H1 (cell line): ENCODE data around the gene CRYBB1. TPM values are rescaled to one million over a fixed set of nuclear protein-coding genes. Genes with fewer than 3 reads are reported as not detected.

Experiments
- BACH1 ChIP-seq: IDR thresholded peaks from 2 replicates; pipeline ENCODE4 v1.6.1; 2012; ENCODE audit warnings: low read length, improper control_type of control experiment
- CEBPB ChIP-seq: IDR thresholded peaks from 2 replicates; pipeline ENCODE4 v1.6.1; 2012; ENCODE audit warnings: low read depth, low read length
- HDAC2 ChIP-seq, 2 experiments: fragments of 300-600 bp in 1 of 2; sonication (generic) in 1 of 2; IDR thresholded peaks; 2 replicates each; pipeline ENCODE4 v1.6.1; 2011 to 2012; ENCODE audit warnings: low read depth in 2 of 2, low read length in 2 of 2, mild to moderate bottlenecking in 2 of 2, moderate library complexity in 2 of 2, borderline replicate concordance in 1 of 2, inconsistent platforms in 1 of 2
- HDAC6 ChIP-seq: IDR thresholded peaks from one replicate; pipeline ENCODE4 v1.7.1; 2012; ENCODE audit warnings: low read depth, mild to moderate bottlenecking, inconsistent platforms, low read length, moderate library complexity
- JUND ChIP-seq: IDR thresholded peaks from 2 replicates; pipeline ENCODE4 v1.6.1; 2011; ENCODE audit warnings: mild to moderate bottlenecking, improper control_type of control experiment, low read length
- TAF7 ChIP-seq: optimal IDR thresholded peaks from 2 replicates; pipeline ENCODE3; 2011; ENCODE audit warnings: low read depth, mild to moderate bottlenecking, inconsistent platforms, low read length, moderate library complexity, borderline replicate concordance
- TCF12 ChIP-seq: IDR thresholded peaks from 2 replicates; pipeline ENCODE4 v1.6.1; 2011; ENCODE audit warnings: low read depth, mild to moderate bottlenecking, low read length
- polyA plus RNA-seq, 7 experiments: library from polyadenylated mRNA; depleted of rRNA in 3 of 7; stranded (reverse) in 5 of 7; unstranded in 2 of 7; fragments of >200 nt in 5 of 7; fragments of 200-250 nt in 2 of 7; gene quantifications; 1 replicate in 5 of 7; 2 replicates in 1 of 7; 4 replicates in 1 of 7; pipeline versions ENCODE4 v1.2.1 to v1.2.3, GENCODE V29; 2011 to 2013; ENCODE audit warnings: missing spikeins in 2 of 7, mixed read lengths in 2 of 7
- total RNA-seq: library from RNA; stranded (reverse); fragmentation: NEBNext Ultra II Directional; extraction: Animal tissue kit (Norgen Biotek cat#: 25700); gene quantifications from 2 replicates; pipeline ENCODE4 v1.2.1, GENCODE V29; 2021
- TF ChIP-seq, protein P1 (sequence below), 3 experiments: IDR thresholded peaks; 1 replicate in 2 of 3; 2 replicates in 1 of 3; pipeline versions ENCODE4 v1.5.1 to v1.6.1; 2011; ENCODE audit warnings: low read length in 3 of 3, mild to moderate bottlenecking in 3 of 3, inconsistent platforms in 2 of 3, low read depth in 1 of 3, moderate library complexity in 1 of 3; ENCODE audit not compliant: insufficient read depth in 1 of 3; ENCODE audit errors: control extremely low read depth in 1 of 3
- TF ChIP-seq, protein P2 (sequence below): IDR thresholded peaks from 2 replicates; pipeline ENCODE4 v1.6.1; 2011; ENCODE audit warnings: low read depth, mild to moderate bottlenecking, low read length; ENCODE audit not compliant: insufficient read depth

Gene CRYBB1
- total and polyA plus RNA-seq, 2 of the 8 experiments (the other 6 are each of a cell fraction or from before 2014, with no cell fraction given) = 1.7 to 6.0 TPM

DNA sequence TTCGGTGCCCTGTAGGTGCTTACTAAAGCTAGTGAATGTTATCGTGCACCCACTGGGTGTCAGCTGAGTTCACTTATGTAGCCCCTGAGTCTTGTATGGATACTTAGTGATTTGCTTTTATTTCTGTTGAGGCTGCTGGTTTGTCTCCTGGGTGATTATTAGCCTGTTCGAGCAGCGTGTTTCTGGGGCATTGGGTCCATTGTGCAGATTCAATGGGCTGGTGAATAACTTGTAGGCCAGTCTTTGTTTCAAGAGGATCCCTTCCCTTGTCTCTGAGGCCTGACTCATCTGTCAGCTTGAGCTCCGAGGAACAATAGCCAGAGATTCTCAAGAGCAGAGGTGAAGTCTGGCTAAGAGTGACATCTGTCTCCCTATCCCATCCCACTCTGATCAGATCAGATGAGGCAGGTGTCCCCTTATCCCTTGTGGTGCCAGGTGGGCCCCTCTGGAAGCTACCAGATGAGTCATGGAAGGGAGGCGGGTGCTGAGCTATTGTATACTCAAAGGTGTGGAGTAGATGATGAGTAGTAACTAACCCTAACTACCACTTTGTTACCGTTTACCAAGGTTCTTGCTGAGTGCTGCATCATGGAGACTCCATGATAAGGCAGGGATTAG is 43.2 kb upstream of the CRYBB1 start (continued):
- TF ChIP-seq CEBPB (no peak), HDAC6 (no peak), TCF12 (no peak), TAF7 (no peak), BACH1 (no peak), JUND (peak; percentile 75; the same call in 1 of the 2 replicates), HDAC2 (IDR thresholded peaks at IDR 0.05; ENCODE audit: borderline replicate concordance in 1 of 2, low read depth in 2 of 2, low read length in 2 of 2) (no peak; a peak in 1 of 4 replicates)
- TF ChIP-seq, protein P1, sequence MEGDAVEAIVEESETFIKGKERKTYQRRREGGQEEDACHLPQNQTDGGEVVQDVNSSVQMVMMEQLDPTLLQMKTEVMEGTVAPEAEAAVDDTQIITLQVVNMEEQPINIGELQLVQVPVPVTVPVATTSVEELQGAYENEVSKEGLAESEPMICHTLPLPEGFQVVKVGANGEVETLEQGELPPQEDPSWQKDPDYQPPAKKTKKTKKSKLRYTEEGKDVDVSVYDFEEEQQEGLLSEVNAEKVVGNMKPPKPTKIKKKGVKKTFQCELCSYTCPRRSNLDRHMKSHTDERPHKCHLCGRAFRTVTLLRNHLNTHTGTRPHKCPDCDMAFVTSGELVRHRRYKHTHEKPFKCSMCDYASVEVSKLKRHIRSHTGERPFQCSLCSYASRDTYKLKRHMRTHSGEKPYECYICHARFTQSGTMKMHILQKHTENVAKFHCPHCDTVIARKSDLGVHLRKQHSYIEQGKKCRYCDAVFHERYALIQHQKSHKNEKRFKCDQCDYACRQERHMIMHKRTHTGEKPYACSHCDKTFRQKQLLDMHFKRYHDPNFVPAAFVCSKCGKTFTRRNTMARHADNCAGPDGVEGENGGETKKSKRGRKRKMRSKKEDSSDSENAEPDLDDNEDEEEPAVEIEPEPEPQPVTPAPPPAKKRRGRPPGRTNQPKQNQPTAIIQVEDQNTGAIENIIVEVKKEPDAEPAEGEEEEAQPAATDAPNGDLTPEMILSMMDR (IDR thresholded peaks at IDR 0.05; ENCODE audit: control extremely low read depth in 1 of 3, insufficient read depth in 1 of 3, low read depth in 1 of 3, low read length in 3 of 3) = no peak
- TF ChIP-seq, protein P2, sequence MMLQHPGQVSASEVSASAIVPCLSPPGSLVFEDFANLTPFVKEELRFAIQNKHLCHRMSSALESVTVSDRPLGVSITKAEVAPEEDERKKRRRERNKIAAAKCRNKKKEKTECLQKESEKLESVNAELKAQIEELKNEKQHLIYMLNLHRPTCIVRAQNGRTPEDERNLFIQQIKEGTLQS = no peak
